Activated naive CD4-positive, alpha-beta T cell treated with anti-CD3 and anti-CD28 coated beads, Interleukin-2, amount 10 ng/mL, durations not matched to agents 7 days and 5 days (primary cell): Measurements from ENCODE around the gene SLC11A2.

Source experiments
- CTCF ChIA-PET: fragments of 350-600 bp; sonication (Branson Sonifier 250); formaldehyde crosslinking; loops from one replicate; lab custom pipeline; 2021; ENCODE audit warnings: antibody characterized with exemption; lab: Charles Lee
- DNase-seq: peaks from one replicate; pipeline ENCODE4 v3.0.0-alpha.2; 2020
- H3K27ac Mint-ChIP-seq: one replicate; pipeline ENCODE4 v1.8.0; 2021; ENCODE audit warnings: mild to moderate bottlenecking, moderate library complexity, mixed read lengths
- H3K27me3 Mint-ChIP-seq: one replicate; pipeline ENCODE4 v1.8.0; 2021; ENCODE audit warnings: mild to moderate bottlenecking, mixed read lengths
- H3K36me3 Mint-ChIP-seq: one replicate; pipeline ENCODE4 v1.8.0; 2021; ENCODE audit warnings: mixed read lengths
- H3K4me1 Mint-ChIP-seq: one replicate; pipeline ENCODE4 v1.8.0; 2021; ENCODE audit warnings: mixed read lengths
- H3K4me3 Mint-ChIP-seq: one replicate; pipeline ENCODE4 v1.8.0; 2021; ENCODE audit warnings: mild to moderate bottlenecking, moderate library complexity, mixed read lengths
- H3K9me3 Mint-ChIP-seq: one replicate; pipeline ENCODE4 v1.8.0; 2021; ENCODE audit warnings: mixed read lengths

Gene SLC11A2

GRCh38 chr12:51047655-51048540 is 21.7 kb upstream of the SLC11A2 start, which contains the start of gene LETMD1:
LETMD1 (plus strand) TSS chr12:51048327; CDS start chr12:51048357, 30 bp downstream.
- DNase-seq = peak; percentile 95
- peaks cover 12% of the 10 kb centered on the region for H3K36me3 Mint-ChIP-seq
- peaks cover 36% of the 10 kb centered on the region for H3K4me1 Mint-ChIP-seq
- CTCF ChIA-PET = interaction anchor here (0.8 to 2.1 kb wide), 8 partner anchors 20 to 296 kb away, joined by 3 to 6 read pairs (median 4); partner anchors contain the start of gene SLC11A2
- peak within 1 kb of the TSS; percentile 87 for H3K27ac Mint-ChIP-seq
- peak within 1 kb of the TSS; percentile 94 for H3K4me3 Mint-ChIP-seq
- H3K27me3 Mint-ChIP-seq = no peaks in the 10 kb centered on the region
- H3K9me3 Mint-ChIP-seq = no peaks in the 10 kb centered on the region

- CTCF ChIA-PET = interaction anchor here (0.6 to 1.5 kb wide), 3 partner anchors 11 to 305 kb away, joined by 3 to 5 read pairs (median 4); no protein-coding TSS in a partner anchor
- no peak overlapping the region for H3K4me3 Mint-ChIP-seq
Measured at GRCh38 chr12:51036279-51036678, 10.1 kb upstream of the SLC11A2 start.

GRCh38 chr12:51033457-51034089 is 7.4 kb upstream of the SLC11A2 start:
- no peak overlapping the region for H3K4me3 Mint-ChIP-seq
- H3K36me3 Mint-ChIP-seq = no peaks in the 10 kb centered on the region
- no peaks in the 10 kb centered on the region for H3K9me3 Mint-ChIP-seq
- CTCF ChIA-PET = interaction anchor here (1.3 kb wide), 1 partner anchor 48 kb away, joined by 3 read pairs; no protein-coding TSS in a partner anchor
- H3K4me1 Mint-ChIP-seq = no peaks in the 10 kb centered on the region
- DNase-seq = no peak
- peaks cover 19% of the 10 kb centered on the region for H3K27me3 Mint-ChIP-seq
- H3K27ac Mint-ChIP-seq = no peak overlapping the region

More at GRCh38 chr12:51036279-51036678, 10.1 kb upstream of the SLC11A2 start:
- Mint-ChIP-seq H3K9me3 (no peaks in the 10 kb centered on the region), H3K27me3 (peaks cover 9% of the 10 kb centered on the region), H3K36me3 (no peaks in the 10 kb centered on the region), H3K4me1 (no peaks in the 10 kb centered on the region), H3K27ac (no peak overlapping the region)
- DNase-seq = no peak

- peaks cover 24% of the 10 kb centered on the region for H3K27me3 Mint-ChIP-seq
- H3K4me3 Mint-ChIP-seq = no peak overlapping the region
- peaks cover 2% of the 10 kb centered on the region for H3K4me1 Mint-ChIP-seq
- CTCF ChIA-PET = interaction anchor here (1.3 kb wide), 1 partner anchor 47 kb away, joined by 3 read pairs; no protein-coding TSS in a partner anchor
- no peaks in the 10 kb centered on the region for H3K9me3 Mint-ChIP-seq
- DNase-seq = no peak
- H3K36me3 Mint-ChIP-seq = no peaks in the 10 kb centered on the region
- no peak overlapping the region for H3K27ac Mint-ChIP-seq
Measured at GRCh38 chr12:51033048-51033447, 6.9 kb upstream of the SLC11A2 start.

- DNase-seq = no peak
- CTCF ChIA-PET = interaction anchor here (1.1 to 4.7 kb wide), 9 partner anchors 18 to 594 kb away, joined by 3 to 26 read pairs (median 5); no protein-coding TSS in a partner anchor
Measured at GRCh38 chr12:51028813-51029150, 2.6 kb upstream of the SLC11A2 start.

GRCh38 chr12:51028126-51028812 is 2.1 kb upstream of the SLC11A2 start:
- Mint-ChIP-seq H3K36me3 (peaks cover 9% of the 10 kb centered on the region), H3K27ac (no peak overlapping the region), H3K4me3 (peak overlapping the region; percentile 18), H3K9me3 (no peaks in the 10 kb centered on the region), H3K4me1 (peaks cover 43% of the 10 kb centered on the region), H3K27me3 (peaks cover 20% of the 10 kb centered on the region)
- DNase-seq = peak; percentile 32
- CTCF ChIA-PET = interaction anchor here (0.9 to 4.7 kb wide), 11 partner anchors 17 to 593 kb away, joined by 3 to 26 read pairs (median 5); no protein-coding TSS in a partner anchor

More at GRCh38 chr12:51028813-51029150, 2.6 kb upstream of the SLC11A2 start:
- Mint-ChIP-seq H3K4me1 (peaks cover 37% of the 10 kb centered on the region), H3K27ac (no peak overlapping the region), H3K36me3 (peaks cover 7% of the 10 kb centered on the region), H3K9me3 (no peaks in the 10 kb centered on the region), H3K27me3 (peaks cover 24% of the 10 kb centered on the region), H3K4me3 (no peak overlapping the region)

GRCh38 chr12:51027342-51027835 is 1.2 kb upstream of the SLC11A2 start:
- H3K4me3 Mint-ChIP-seq = peak overlapping the region; percentile 38

GRCh38 chr12:51025338-51025835 is 797 bp downstream of the SLC11A2 start:
- Mint-ChIP-seq H3K36me3 (peaks cover 11% of the 10 kb centered on the region), H3K4me3 (peak overlapping the region; percentile 98), H3K27me3 (peaks cover 18% of the 10 kb centered on the region), H3K9me3 (no peaks in the 10 kb centered on the region), H3K4me1 (peaks cover 65% of the 10 kb centered on the region), H3K27ac (peak overlapping the region; percentile 97)
- no peak for DNase-seq
- CTCF ChIA-PET = interaction anchor here (0.6 to 2.0 kb wide), 5 partner anchors 16 to 521 kb away, joined by 3 to 11 read pairs (median 4); partner anchors contain the start of genes ATF1 and DIP2B

More at GRCh38 chr12:51027342-51027835, 1.2 kb upstream of the SLC11A2 start:
- peaks cover 9% of the 10 kb centered on the region for H3K36me3 Mint-ChIP-seq
- H3K9me3 Mint-ChIP-seq = no peaks in the 10 kb centered on the region
- CTCF ChIA-PET = interaction anchor here (0.6 to 4.7 kb wide), 13 partner anchors 15 to 592 kb away, joined by 3 to 26 read pairs (median 5); partner anchors contain the start of gene DIP2B
- H3K27ac Mint-ChIP-seq = no peak overlapping the region
- H3K27me3 Mint-ChIP-seq = peaks cover 18% of the 10 kb centered on the region
- H3K4me1 Mint-ChIP-seq = peaks cover 47% of the 10 kb centered on the region
- no peak for DNase-seq

- Mint-ChIP-seq H3K4me3 (peak overlapping the region; percentile 98), H3K27me3 (peaks cover 10% of the 10 kb centered on the region), H3K36me3 (peaks cover 11% of the 10 kb centered on the region), H3K9me3 (no peaks in the 10 kb centered on the region), H3K4me1 (peaks cover 68% of the 10 kb centered on the region), H3K27ac (peak overlapping the region; percentile 97)
- DNase-seq = no peak
- CTCF ChIA-PET = interaction anchor here (0.6 kb wide), 1 partner anchor 37 kb away, joined by 3 read pairs; no protein-coding TSS in a partner anchor
Measured at GRCh38 chr12:51023625-51024382, 2.4 kb downstream of the SLC11A2 start.

GRCh38 chr12:51021694-51022093 is 4.5 kb downstream of the SLC11A2 start:
- CTCF ChIA-PET = interaction anchor here (0.5 to 1.0 kb wide), 4 partner anchors 9 to 196 kb away, joined by 3 to 6 read pairs (median 4); partner anchors contain the start of gene POU6F1
- Mint-ChIP-seq H3K4me3 (no peak overlapping the region), H3K27ac (peak overlapping the region; percentile 11), H3K27me3 (no peaks in the 10 kb centered on the region), H3K4me1 (peaks cover 60% of the 10 kb centered on the region), H3K9me3 (no peaks in the 10 kb centered on the region), H3K36me3 (peaks cover 12% of the 10 kb centered on the region)
- DNase-seq = no peak

- peaks cover 53% of the 10 kb centered on the region for H3K4me1 Mint-ChIP-seq
- H3K36me3 Mint-ChIP-seq = peaks cover 11% of the 10 kb centered on the region
- no peaks in the 10 kb centered on the region for H3K27me3 Mint-ChIP-seq
- H3K9me3 Mint-ChIP-seq = no peaks in the 10 kb centered on the region
- CTCF ChIA-PET = no interaction called here
- H3K27ac Mint-ChIP-seq = no peak overlapping the region
- no peak overlapping the region for H3K4me3 Mint-ChIP-seq
- DNase-seq = no peak
Measured at GRCh38 chr12:51020448-51021182, 5.6 kb downstream of the SLC11A2 start.

- Mint-ChIP-seq H3K27me3 (no peaks in the 10 kb centered on the region), H3K4me3 (no peak overlapping the region), H3K4me1 (peaks cover 46% of the 10 kb centered on the region), H3K9me3 (no peaks in the 10 kb centered on the region), H3K27ac (no peak overlapping the region), H3K36me3 (peaks cover 11% of the 10 kb centered on the region)
- CTCF ChIA-PET = no interaction called here
- no peak for DNase-seq
Measured at GRCh38 chr12:51019927-51020326, 6.3 kb downstream of the SLC11A2 start.
